ENCODE data around the gene C1orf50. TPM values are rescaled to one million over a fixed set of nuclear protein-coding genes. Genes with fewer than 3 reads are reported as not detected.

Gene C1orf50
- total RNA-seq, 1 experiment from 2014 or later = 5.1 TPM

DNA sequence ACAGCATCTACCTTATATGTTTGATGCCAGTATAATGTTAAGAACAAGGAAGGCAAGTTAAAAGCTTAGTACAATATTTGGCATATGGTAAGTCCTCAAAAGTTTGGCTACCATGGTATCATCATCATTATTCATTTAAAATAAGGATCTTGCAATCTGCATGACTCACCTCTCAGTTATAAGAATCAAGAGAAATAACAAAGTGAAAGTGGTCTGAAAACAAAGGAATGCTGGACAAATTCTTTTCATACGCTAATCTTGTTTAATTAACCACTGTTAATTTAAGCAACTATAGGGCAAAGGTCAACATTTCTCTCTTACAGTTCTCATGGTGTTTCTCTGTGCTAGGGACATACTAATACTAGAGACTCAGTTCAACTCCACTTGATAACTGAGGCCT is 14.0 kb upstream of the C1orf50 start (continued):
- TF ChIP-seq, protein P1, sequence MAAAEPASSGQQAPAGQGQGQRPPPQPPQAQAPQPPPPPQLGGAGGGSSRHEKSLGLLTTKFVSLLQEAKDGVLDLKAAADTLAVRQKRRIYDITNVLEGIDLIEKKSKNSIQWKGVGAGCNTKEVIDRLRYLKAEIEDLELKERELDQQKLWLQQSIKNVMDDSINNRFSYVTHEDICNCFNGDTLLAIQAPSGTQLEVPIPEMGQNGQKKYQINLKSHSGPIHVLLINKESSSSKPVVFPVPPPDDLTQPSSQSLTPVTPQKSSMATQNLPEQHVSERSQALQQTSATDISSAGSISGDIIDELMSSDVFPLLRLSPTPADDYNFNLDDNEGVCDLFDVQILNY (CRISPR knock-in tag; IDR thresholded peaks at IDR 0.05) = no peak
- TF ChIP-seq NFE2L1 (CRISPR knock-in tag; IDR thresholded peaks at IDR 0.05) (no peak), ETV6 (CRISPR knock-in tag; IDR thresholded peaks at IDR 0.05) (no peak), FOXJ3 (CRISPR knock-in tag; IDR thresholded peaks at IDR 0.05; ENCODE audit: borderline replicate concordance) (no peak), ZNF232 (CRISPR knock-in tag; IDR thresholded peaks at IDR 0.05) (no peak), ZNF396 (CRISPR knock-in tag; IDR thresholded peaks at IDR 0.05; ENCODE audit: borderline replicate concordance) (no peak), TEAD1 (CRISPR knock-in tag; IDR thresholded peaks at IDR 0.05) (no peak), OVOL2 (CRISPR knock-in tag; IDR thresholded peaks at IDR 0.05; ENCODE audit: borderline replicate concordance) (no peak), ESRRA (CRISPR knock-in tag; IDR thresholded peaks at IDR 0.05; ENCODE audit: borderline replicate concordance) (no peak), IRF2 (CRISPR knock-in tag; IDR thresholded peaks at IDR 0.05; ENCODE audit: borderline replicate concordance, low read depth) (no peak)
- TF ChIP-seq, protein P2, sequence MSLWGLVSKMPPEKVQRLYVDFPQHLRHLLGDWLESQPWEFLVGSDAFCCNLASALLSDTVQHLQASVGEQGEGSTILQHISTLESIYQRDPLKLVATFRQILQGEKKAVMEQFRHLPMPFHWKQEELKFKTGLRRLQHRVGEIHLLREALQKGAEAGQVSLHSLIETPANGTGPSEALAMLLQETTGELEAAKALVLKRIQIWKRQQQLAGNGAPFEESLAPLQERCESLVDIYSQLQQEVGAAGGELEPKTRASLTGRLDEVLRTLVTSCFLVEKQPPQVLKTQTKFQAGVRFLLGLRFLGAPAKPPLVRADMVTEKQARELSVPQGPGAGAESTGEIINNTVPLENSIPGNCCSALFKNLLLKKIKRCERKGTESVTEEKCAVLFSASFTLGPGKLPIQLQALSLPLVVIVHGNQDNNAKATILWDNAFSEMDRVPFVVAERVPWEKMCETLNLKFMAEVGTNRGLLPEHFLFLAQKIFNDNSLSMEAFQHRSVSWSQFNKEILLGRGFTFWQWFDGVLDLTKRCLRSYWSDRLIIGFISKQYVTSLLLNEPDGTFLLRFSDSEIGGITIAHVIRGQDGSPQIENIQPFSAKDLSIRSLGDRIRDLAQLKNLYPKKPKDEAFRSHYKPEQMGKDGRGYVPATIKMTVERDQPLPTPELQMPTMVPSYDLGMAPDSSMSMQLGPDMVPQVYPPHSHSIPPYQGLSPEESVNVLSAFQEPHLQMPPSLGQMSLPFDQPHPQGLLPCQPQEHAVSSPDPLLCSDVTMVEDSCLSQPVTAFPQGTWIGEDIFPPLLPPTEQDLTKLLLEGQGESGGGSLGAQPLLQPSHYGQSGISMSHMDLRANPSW (CRISPR knock-in tag; conservative IDR thresholded peaks at IDR 0.05; ENCODE audit: low read depth) = no peak

DNA sequence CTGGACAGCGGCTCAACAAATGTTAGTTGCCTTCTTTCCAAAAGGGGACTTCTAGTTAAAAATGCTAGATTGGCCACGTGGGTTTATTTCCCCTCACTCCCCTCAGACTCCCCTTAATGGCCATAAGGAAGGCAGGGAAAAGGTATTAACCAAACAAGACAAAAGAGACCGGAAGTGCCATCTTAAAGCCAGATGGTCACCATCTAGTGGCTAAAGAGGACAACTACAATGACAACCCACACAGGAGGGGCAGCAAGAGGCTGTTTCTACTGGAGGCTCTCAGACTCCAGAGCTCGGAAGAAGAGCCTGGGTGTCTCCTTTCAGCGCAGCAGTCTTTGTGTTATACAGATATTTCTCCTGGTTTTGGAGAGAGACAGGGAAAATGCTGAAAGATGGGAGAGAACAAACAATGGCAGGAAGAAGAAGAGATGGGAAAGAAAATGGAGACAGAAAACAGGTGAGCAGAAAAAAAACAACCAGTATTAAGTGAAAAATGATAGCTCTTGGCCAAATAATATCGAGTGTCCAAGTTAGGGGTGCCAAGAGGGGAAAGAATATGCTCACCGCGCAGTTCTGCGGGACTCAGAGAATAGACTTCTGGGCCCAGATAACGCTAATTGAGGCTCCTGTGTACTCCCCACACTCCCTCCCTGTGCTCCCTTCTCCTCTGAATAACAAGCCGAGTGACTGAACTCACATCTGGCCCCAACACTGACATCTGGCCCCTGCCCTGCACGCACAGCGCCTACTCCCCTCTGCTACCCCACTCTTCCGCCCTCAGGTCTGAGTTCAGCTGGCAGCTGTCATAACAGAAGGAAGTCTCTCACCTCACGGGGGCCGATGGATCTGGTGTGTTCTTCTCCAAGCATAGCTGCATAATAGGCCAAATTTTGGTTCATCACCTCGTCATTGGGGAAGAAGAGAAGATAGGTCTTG is 9.8 kb upstream of the C1orf50 start:
- no peak overlapping the region for H3K27ac Mint-ChIP-seq
- H3K9me3 Mint-ChIP-seq = peaks cover 9% of the 10 kb centered on the region
- no peak for DNase-seq (ENCODE audit: low spot score)
- H3K36me3 Mint-ChIP-seq = peaks cover 68% of the 10 kb centered on the region
- H3K27me3 Mint-ChIP-seq (ENCODE audit: low read depth) = no peaks in the 10 kb centered on the region
- H3K4me3 Mint-ChIP-seq = no peak overlapping the region
- peak; percentile 77 for ATAC-seq
- ChIA-PET POLR2A (interaction anchor here (0.9 to 1.8 kb wide), 2 partner anchors 10 to 28 kb away, joined by 3 to 9 read pairs; partner anchors contain the start of genes C1orf50, P3H1 and TMEM269), CTCF (interaction anchor here (0.6 to 2.1 kb wide), 19 partner anchors 9 to 584 kb away, joined by 3 to 42 read pairs (median 4); partner anchors contain the start of genes C1orf50, CLDN19 and P3H1)
- TF ChIP-seq TCF7 (CRISPR knock-in tag; IDR thresholded peaks at IDR 0.05; ENCODE audit: low read depth) (no peak), ETV6 (CRISPR knock-in tag; IDR thresholded peaks at IDR 0.05) (0 out of 2 replicates have a peak, but pooled peaks have one; percentile 43)
- TF ChIP-seq, protein P3, sequence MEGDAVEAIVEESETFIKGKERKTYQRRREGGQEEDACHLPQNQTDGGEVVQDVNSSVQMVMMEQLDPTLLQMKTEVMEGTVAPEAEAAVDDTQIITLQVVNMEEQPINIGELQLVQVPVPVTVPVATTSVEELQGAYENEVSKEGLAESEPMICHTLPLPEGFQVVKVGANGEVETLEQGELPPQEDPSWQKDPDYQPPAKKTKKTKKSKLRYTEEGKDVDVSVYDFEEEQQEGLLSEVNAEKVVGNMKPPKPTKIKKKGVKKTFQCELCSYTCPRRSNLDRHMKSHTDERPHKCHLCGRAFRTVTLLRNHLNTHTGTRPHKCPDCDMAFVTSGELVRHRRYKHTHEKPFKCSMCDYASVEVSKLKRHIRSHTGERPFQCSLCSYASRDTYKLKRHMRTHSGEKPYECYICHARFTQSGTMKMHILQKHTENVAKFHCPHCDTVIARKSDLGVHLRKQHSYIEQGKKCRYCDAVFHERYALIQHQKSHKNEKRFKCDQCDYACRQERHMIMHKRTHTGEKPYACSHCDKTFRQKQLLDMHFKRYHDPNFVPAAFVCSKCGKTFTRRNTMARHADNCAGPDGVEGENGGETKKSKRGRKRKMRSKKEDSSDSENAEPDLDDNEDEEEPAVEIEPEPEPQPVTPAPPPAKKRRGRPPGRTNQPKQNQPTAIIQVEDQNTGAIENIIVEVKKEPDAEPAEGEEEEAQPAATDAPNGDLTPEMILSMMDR (IDR thresholded peaks at IDR 0.05) = peak; percentile 43
- TF ChIP-seq, protein P4, sequence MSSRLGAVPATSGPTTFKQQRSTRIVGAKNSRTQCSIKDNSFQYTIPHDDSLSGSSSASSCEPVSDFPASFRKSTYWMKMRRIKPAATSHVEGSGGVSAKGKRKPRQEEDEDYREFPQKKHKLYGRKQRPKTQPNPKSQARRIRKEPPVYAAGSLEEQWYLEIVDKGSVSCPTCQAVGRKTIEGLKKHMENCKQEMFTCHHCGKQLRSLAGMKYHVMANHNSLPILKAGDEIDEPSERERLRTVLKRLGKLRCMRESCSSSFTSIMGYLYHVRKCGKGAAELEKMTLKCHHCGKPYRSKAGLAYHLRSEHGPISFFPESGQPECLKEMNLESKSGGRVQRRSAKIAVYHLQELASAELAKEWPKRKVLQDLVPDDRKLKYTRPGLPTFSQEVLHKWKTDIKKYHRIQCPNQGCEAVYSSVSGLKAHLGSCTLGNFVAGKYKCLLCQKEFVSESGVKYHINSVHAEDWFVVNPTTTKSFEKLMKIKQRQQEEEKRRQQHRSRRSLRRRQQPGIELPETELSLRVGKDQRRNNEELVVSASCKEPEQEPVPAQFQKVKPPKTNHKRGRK (CRISPR knock-in tag; IDR thresholded peaks at IDR 0.05; ENCODE audit: borderline replicate concordance) = no peak
- peaks cover 2% of the 10 kb centered on the region for H3K4me1 Mint-ChIP-seq

DNA sequence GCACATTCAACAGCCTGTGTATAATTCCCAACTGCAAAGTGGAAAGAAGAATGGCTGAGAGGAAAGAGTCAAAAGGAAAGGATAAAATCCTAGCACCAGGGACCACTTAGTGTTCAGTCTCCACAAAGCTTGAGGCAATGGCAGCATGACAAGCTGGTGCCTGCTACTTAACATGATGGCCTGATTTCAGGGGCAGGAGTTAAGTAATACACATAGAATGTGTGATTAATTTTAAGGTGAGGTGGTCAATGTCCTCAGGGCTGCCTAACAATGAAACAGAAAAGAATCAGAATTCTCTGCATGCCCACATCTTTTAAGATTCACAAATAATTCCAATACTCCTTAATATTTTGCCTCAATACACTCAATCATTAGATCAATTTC is 9.2 kb upstream of the C1orf50 start:
- no peak for DNase-seq (ENCODE audit: low spot score)
- Mint-ChIP-seq H3K4me1 (peaks cover 2% of the 10 kb centered on the region), H3K36me3 (peaks cover 65% of the 10 kb centered on the region), H3K27ac (no peak overlapping the region), H3K9me3 (peaks cover 3% of the 10 kb centered on the region), H3K27me3 (ENCODE audit: low read depth) (no peaks in the 10 kb centered on the region), H3K4me3 (no peak overlapping the region)
- CTCF ChIA-PET = interaction anchor here (0.8 to 2.1 kb wide), 11 partner anchors 9 to 584 kb away, joined by 3 to 42 read pairs (median 5); partner anchors contain the start of genes C1orf50, CLDN19 and P3H1
- no peak for ATAC-seq
- POLR2A ChIA-PET = interaction anchor here (1.8 kb wide), 1 partner anchor 9 kb away, joined by 9 read pairs; the partner anchor contains the start of genes C1orf50 and P3H1
- TF ChIP-seq, protein P5, sequence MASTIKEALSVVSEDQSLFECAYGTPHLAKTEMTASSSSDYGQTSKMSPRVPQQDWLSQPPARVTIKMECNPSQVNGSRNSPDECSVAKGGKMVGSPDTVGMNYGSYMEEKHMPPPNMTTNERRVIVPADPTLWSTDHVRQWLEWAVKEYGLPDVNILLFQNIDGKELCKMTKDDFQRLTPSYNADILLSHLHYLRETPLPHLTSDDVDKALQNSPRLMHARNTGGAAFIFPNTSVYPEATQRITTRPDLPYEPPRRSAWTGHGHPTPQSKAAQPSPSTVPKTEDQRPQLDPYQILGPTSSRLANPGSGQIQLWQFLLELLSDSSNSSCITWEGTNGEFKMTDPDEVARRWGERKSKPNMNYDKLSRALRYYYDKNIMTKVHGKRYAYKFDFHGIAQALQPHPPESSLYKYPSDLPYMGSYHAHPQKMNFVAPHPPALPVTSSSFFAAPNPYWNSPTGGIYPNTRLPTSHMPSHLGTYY (CRISPR knock-in tag; IDR thresholded peaks at IDR 0.05) = no peak
- TF ChIP-seq FOXP1 (CRISPR knock-in tag; IDR thresholded peaks at IDR 0.05; ENCODE audit: borderline replicate concordance) (no peak), OVOL2 (CRISPR knock-in tag; IDR thresholded peaks at IDR 0.05; ENCODE audit: borderline replicate concordance) (no peak), JUN (CRISPR knock-in tag; IDR thresholded peaks at IDR 0.05) (no peak), NR3C1 (CRISPR knock-in tag; conservative IDR thresholded peaks at IDR 0.05; ENCODE audit: low read depth) (no peak), CREB1 (CRISPR knock-in tag; IDR thresholded peaks at IDR 0.05) (no peak), ATF1 (CRISPR knock-in tag; IDR thresholded peaks at IDR 0.05) (no peak)
